ENCODE results near the gene FAM98C. TPM values are rescaled to one million over a fixed set of nuclear protein-coding genes. Genes with fewer than 3 reads are reported as not detected.

The FAM98C gene
- total RNA-seq, 1 donor from 2014 or later, result 24.8 TPM

- ATAC-seq (no peak), DNase-seq (ENCODE audit: low spot score) (no peak)
- intact Hi-C loops (cut with DNase I), result no loop called here
These were observed 27.8 kb upstream of the FAM98C start for GRCh38 chr19:38375098-38375493.

DNA sequence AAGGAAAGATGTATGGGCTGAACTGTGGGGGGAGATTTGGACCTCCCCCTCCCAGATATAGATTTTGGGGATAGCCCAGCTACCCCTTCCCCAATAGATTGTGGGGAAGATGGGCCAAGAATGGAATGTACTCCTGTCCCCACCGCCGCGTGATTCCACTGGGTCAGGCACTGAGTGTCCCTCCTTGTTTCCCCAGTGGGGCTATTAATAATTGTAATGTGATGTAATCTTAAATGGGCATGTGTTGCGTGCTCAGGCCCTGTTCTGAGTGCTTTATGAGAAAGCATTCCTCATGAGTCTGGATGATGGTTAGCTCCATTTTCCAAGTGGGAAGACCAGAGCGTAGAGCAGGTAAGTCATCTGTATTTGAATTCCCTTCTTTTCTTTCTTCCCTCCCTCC lies 27.1 kb upstream of the FAM98C start:
- ATAC-seq (no peak), DNase-seq (ENCODE audit: low spot score) (no peak)
- intact Hi-C loops (cut with DNase I), result no loop called here

- intact Hi-C loops (cut with DNase I), result no loop called here
- ATAC-seq (no peak), DNase-seq (ENCODE audit: low spot score) (no peak)
These were observed 26.3 kb upstream of the FAM98C start for GRCh38 chr19:38376576-38376975.

DNA sequence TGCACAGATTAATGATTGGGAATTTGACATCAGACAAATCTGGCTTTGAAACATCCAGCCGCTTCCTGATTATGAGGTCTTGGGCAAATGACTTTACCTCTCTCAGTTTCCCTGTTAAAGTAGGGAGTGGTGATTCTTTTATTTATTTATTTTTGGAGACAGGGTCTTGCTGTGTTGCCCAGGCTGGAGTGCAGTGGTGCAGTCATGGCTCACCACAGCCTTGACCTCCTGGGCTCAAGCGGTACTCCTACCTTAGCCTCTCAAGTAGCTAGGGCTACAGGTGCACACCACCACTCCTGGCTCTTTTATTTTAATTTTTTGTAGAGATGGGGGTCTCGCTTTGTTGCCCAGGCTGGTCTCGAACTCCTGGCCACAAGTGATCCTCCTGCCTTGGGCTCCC lies 25.8 kb upstream of the FAM98C start:
- DNase-seq (ENCODE audit: low spot score) (no peak), ATAC-seq (no peak)
- intact Hi-C loops (cut with DNase I), result no loop called here

GRCh38 chr19:38378866-38379265 lies 24.0 kb upstream of the FAM98C start:
- intact Hi-C loops (cut with DNase I), result no loop called here
- ATAC-seq (no peak), DNase-seq (ENCODE audit: low spot score) (no peak)

GRCh38 chr19:38381138-38381537 lies 21.8 kb upstream of the FAM98C start:
- ATAC-seq (no peak), DNase-seq (ENCODE audit: low spot score) (no peak)
- intact Hi-C loops (cut with DNase I), result no loop called here

DNA sequence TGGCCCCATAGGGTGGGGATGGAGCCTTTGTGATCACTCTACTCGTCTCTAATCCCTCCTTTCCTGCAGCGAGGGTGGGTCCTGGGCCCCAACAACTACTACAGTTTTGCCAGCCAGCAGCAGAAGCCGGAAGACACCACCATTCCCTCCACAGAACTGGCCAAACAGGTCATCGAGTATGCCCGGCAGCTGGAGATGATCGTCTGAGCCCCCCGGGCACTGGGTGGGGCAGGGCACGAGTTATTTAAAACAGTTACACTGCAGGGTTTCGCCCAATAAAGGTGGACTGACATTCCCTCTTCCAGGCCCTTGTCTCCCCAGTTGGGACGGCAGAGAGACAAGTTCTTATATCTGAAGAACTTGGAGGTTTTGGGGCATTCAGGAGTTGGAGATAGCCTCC lies 19.7 kb upstream of the FAM98C start:
- intact Hi-C loops (cut with DNase I), result no loop called here
- no peak for ATAC-seq

DNA sequence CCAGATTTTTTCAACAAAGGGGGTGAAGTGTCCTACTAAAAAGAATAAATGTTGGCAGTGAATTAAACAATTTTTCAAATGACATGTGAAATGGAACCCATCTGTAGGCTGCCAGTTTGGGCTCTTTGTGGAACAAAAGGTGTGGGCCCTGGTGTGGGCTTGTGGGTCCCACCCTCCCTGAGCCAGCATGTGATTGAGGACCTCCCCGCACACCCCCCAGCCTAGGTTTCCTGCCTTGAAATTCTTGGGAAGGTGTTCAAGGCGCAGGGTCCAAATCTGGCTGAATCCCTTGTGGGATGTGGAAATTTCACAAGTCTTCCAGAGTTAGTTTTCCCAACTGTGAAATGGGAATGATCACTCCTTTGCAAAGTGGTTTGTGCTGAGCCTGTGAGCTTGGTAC lies 19.1 kb upstream of the FAM98C start:
- DNase-seq (ENCODE audit: low spot score), result no peak
- intact Hi-C loops (cut with DNase I), result no loop called here
- ATAC-seq, result no peak

More for the DNA sequence above, 19.7 kb upstream of the FAM98C start:
- DNase-seq (ENCODE audit: low spot score), result no peak

- ATAC-seq (no peak), DNase-seq (ENCODE audit: low spot score) (no peak)
- intact Hi-C loops (cut with DNase I), result no loop called here
These were observed 18.5 kb upstream of the FAM98C start for GRCh38 chr19:38384209-38385027.

- DNase-seq (ENCODE audit: low spot score), result no peak
- intact Hi-C loops (cut with DNase I), result no loop called here
- no peak for ATAC-seq
These were observed 17.7 kb upstream of the FAM98C start for GRCh38 chr19:38385057-38385803.

DNA sequence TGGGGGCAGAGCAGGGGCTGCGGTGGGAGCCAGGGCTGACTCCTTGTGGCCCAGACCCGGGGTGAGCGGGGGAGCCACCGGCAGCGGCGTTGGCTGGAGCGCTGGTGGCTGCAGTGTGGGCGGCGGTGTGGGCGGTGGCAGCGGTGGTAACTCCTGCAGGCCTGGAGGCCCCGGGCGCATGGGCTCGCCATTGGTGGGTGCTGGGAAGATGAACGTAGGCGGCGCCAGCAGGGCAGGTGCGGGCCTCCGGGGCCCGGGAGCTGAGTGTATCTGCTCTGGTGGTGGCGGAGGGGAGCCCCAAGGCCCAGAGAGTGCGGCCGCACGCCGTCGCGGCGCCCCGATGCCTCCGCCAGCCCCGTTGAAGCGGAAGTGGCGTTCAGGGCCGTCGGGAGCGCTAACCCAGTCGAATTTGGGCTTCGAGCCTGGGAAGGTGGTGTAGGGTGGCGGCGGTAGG lies 17.1 kb upstream of the FAM98C start:
- intact Hi-C loops (cut with DNase I), result no loop called here
- no peak for DNase-seq (ENCODE audit: low spot score)
- no peak for ATAC-seq

DNA sequence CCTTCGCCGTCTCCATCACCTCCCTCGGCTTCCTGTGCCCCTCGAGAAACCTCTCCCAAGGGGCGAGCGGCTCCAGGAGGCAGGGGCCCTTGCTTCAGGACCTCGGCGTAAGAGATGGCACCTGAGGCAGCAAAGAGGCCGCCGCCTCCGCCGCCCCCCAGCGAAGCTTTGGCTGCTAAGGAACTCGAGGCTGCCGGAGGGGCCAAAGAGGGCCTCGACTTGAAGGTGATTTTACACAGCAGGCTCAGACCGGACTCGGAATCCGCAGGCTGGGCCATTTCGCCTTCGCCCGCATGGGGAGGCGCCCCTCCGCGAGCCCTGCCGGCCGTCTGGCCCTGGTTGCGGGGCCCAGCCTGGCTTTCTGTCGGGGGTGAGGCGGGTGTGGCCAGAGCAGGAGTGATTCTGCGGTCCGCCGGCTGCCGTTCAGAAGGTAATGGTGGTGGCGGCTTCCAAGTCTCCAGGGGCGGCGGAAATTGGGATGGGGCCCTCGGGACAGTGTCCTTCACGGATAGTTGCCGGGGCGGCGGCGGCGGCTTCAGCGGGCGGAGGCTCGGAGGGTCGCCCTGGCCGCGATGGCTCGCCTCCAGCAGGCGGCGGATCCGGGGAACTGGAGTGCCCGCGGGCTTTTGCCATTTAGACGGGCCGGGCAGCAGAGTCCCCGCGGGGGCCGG lies 16.5 kb upstream of the FAM98C start:
- ATAC-seq, result no peak
- DNase-seq (ENCODE audit: low spot score), result no peak
- intact Hi-C loops (cut with DNase I), result no loop called here

DNA sequence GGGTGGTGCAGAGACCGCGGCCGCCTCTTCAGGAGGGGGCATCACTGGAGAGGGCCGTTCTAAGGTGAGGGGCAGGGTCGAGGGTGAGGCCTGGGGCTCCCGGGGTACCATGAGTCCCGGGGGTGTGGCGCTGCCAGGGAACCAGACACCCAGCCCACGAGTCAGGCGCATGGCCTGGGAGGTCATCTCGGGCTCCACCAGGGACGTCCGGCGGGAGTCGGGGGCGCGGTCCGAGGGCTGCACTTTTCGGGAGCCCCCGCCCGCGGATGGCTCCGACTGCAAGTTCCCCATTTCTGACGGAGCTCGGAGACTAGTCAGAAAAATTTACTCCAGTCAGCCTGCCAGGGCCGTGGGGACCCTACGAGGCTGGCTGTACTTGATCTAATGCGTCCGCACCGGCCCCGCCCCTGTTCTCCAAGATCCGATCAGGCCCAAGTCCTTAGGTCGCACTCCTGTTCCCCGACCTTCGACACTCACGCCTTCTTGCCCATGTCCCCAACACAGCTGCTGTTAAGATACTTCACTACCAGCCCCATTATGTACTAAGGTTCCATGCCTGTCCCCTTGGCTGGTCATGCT lies 15.8 kb upstream of the FAM98C start:
- DNase-seq (ENCODE audit: low spot score), result peak; percentile 67
- intact Hi-C loops (cut with DNase I), result no loop called here
- peak; percentile 4 for ATAC-seq

- DNase-seq (ENCODE audit: low spot score) (peak; percentile 91), ATAC-seq (peak; percentile 81)
- intact Hi-C loops (cut with DNase I), result no loop called here
These were observed 15.1 kb upstream of the FAM98C start, which contains the start of gene GGN for GRCh38 chr19:38387550-38388348. Gene GGN (minus strand): TSS chr19:38388034. CDS start chr19:38387261, 773 bp downstream.

DNA sequence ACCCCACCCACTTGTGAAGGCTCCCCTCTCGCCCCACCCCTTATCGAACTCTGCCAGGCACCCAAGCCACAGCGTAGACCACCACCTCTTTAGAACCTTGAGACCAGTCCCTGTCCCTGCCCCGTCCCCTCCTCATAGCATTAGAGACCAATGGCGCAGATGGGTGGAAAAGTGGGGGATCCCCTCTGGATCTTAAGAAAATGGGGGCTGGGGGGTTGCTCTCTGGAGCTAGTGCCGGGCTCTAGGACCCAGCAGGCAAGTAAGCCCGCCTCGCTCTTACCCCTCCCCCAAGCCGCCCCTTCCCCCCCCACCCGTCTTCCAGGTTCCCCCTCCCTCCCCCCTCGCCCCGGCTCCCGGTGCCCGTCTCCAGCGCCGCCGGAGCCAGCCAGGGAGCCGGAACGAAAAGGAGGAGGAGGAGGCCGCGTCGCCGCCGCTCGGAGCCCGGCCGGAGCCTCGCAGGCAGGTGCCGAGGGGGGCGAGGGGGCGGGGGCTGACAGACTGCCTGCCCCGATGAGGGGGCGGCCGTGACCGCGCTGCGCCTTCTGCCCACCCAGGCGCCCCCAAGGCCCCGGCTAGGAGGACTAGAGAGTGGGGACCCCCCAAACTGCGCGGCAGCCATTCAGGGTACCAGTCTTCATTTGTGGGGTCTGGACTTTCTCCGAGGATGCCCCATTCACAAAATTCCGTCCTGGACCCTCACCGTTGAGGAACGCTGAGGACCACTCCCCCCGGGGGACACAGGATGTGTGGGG lies 14.4 kb upstream of the FAM98C start, which contains the start of gene SPRED3:
Gene SPRED3, plus strand, starts transcription at position 349 of the 752 bp plus-strand sequence. CDS start 1,606 bp downstream, outside the sequence.
- peak; percentile 3 for ATAC-seq
- DNase-seq (ENCODE audit: low spot score), result no peak
- intact Hi-C loops (cut with DNase I), result no loop called here

- no peak for ATAC-seq
- intact Hi-C loops (cut with DNase I), result no loop called here
- DNase-seq (ENCODE audit: low spot score), result no peak
These were observed 13.6 kb upstream of the FAM98C start for GRCh38 chr19:38389101-38389925.
